ENCODE data around the gene FCHO2. TPM values are rescaled to one million over a fixed set of nuclear protein-coding genes. Genes with fewer than 3 reads are reported as not detected.

Gene FCHO2
- total and polyA plus RNA-seq, 10 of the 15 experiments (the other 5 are each of a cell fraction or from before 2014, with no cell fraction given), result 0.05 to 1.4 (median 0.18) TPM

GRCh38 chr5:73093943-73094342 lies 138.1 kb downstream of the FCHO2 start:
- 81% methylated on average over 7 of the region's 7 CpGs for WGBS (ENCODE audit: insufficient coverage, insufficient replicate concordance, low lambda C conversion rate, missing lambda C conversion rate)
- intact Hi-C loops (cut with micrococcal nuclease; ENCODE audit: unreplicated experiment) (no loop called here), in situ Hi-C loops (cut with MboI) (no loop called here)
- Histone ChIP-seq H3K9me3 (replicated peaks; ENCODE audit: control insufficient read depth, insufficient read depth, low read length) (no peaks in the 10 kb centered on the region; the same call in 2 of the 3 replicates), H3K36me3 (ENCODE audit: control insufficient read depth in 2 of 2, insufficient read depth in 2 of 2, low read length in 1 of 2) (no peaks in the 10 kb centered on the region), H3K4me1 (ENCODE audit: control insufficient read depth, insufficient read depth, low read length) (no peaks in the 10 kb centered on the region), H3K79me2 (ENCODE audit: control insufficient read depth, insufficient read depth, low read length) (no peaks in the 10 kb centered on the region), H3K27ac (ENCODE audit: control insufficient read depth, insufficient read depth) (no peak overlapping the region), H2AFZ (ENCODE audit: control insufficient read depth, low read depth, low read length) (no peak overlapping the region), H3K9ac (ENCODE audit: control insufficient read depth, insufficient read depth, low read length) (no peak overlapping the region), H3K4me2 (ENCODE audit: control insufficient read depth, insufficient read depth) (no peak overlapping the region), H3K27me3 (replicated peaks in 1 of 2; ENCODE audit: control insufficient read depth in 2 of 2, insufficient read depth in 2 of 2, low read length in 1 of 2) (no peaks in the 10 kb centered on the region), H4K20me1 (ENCODE audit: control insufficient read depth, insufficient read depth) (no peaks in the 10 kb centered on the region), H3K4me3 (no peak overlapping the region)
- FAIRE-seq (no peak), ATAC-seq (no peak), DNase-seq (ENCODE audit: low read depth, low spot score) (no peak)
- no TSS peak for BruUV-seq (replicated peaks)
- ChIA-PET SMC1A (ENCODE audit: uncharacterized antibody, unreplicated experiment) (interaction anchor here (0.6 to 1.1 kb wide), 2 partner anchors 13 to 861 kb away, joined by 3 read pairs; no protein-coding TSS in a partner anchor), CTCF (interaction anchor here (0.6 to 1.1 kb wide), 3 partner anchors 10 to 1425 kb away, joined by 3 read pairs; no protein-coding TSS in a partner anchor), POLR2A (no interaction called here), RAD21 (ENCODE audit: unreplicated experiment) (no interaction called here)
- TF ChIP-seq SMC3 (IDR thresholded peaks at IDR 0.05; ENCODE audit: borderline replicate concordance, low read length), result no peak
- TF ChIP-seq SP1 (IDR thresholded peaks at IDR 0.05; ENCODE audit: low read depth, low read length), result no peak
- no peak for TF ChIP-seq HDGF (IDR thresholded peaks at IDR 0.05)
- TF ChIP-seq PAX5 (IDR thresholded peaks at IDR 0.05; ENCODE audit: borderline replicate concordance, low read depth, low read length), result no peak
- no peak for TF ChIP-seq POU2F2 (IDR thresholded peaks at IDR 0.05; ENCODE audit: borderline replicate concordance, low read depth, low read length)
- no peak for TF ChIP-seq ZNF384 (IDR thresholded peaks at IDR 0.05; ENCODE audit: borderline replicate concordance, low read depth, low read length)
- no peak for TF ChIP-seq RFX5 (IDR thresholded peaks at IDR 0.05; ENCODE audit: low read depth, low read length)
- TF ChIP-seq FOS (IDR thresholded peaks at IDR 0.05; ENCODE audit: borderline replicate concordance, extremely low read depth, insufficient read length), result no peak
- no peak for TF ChIP-seq PAX8 (IDR thresholded peaks at IDR 0.05)
- TF ChIP-seq YY1 (IDR thresholded peaks at IDR 0.05; ENCODE audit: low read depth, low read length), result no peak
- TF ChIP-seq HDAC6 (IDR thresholded peaks at IDR 0.05; ENCODE audit: unreplicated experiment), result no peak
- TF ChIP-seq MTA2 (IDR thresholded peaks at IDR 0.05; ENCODE audit: low read depth), result no peak
- TF ChIP-seq, protein P1, sequence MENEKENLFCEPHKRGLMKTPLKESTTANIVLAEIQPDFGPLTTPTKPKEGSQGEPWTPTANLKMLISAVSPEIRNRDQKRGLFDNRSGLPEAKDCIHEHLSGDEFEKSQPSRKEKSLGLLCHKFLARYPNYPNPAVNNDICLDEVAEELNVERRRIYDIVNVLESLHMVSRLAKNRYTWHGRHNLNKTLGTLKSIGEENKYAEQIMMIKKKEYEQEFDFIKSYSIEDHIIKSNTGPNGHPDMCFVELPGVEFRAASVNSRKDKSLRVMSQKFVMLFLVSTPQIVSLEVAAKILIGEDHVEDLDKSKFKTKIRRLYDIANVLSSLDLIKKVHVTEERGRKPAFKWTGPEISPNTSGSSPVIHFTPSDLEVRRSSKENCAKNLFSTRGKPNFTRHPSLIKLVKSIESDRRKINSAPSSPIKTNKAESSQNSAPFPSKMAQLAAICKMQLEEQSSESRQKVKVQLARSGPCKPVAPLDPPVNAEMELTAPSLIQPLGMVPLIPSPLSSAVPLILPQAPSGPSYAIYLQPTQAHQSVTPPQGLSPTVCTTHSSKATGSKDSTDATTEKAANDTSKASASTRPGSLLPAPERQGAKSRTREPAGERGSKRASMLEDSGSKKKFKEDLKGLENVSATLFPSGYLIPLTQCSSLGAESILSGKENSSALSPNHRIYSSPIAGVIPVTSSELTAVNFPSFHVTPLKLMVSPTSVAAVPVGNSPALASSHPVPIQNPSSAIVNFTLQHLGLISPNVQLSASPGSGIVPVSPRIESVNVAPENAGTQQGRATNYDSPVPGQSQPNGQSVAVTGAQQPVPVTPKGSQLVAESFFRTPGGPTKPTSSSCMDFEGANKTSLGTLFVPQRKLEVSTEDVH (IDR thresholded peaks at IDR 0.05; ENCODE audit: low read depth, partially characterized antibody), result no peak
- TF ChIP-seq ETV6 (conservative IDR thresholded peaks at IDR 0.05 in 1 of 2, IDR thresholded peaks at IDR 0.05 in 1 of 2; ENCODE audit: borderline replicate concordance in 1 of 2, low read depth in 1 of 2), result no peak

Data from GM12878 (cell line).